ENCODE measurements around the gene ABCA13. TPM values are rescaled to one million over a fixed set of nuclear protein-coding genes. Genes with fewer than 3 reads are reported as not detected.

ABCA13 gene
- total RNA-seq, 2 donors from 2014 or later = not detected

GRCh38 chr7:48300301-48300700 is 129.0 kb downstream of the ABCA13 start:
- H3K4me1 Mint-ChIP-seq = no peaks in the 10 kb centered on the region
- no peaks in the 10 kb centered on the region for H3K9me3 ChIP-seq (ENCODE audit: control insufficient read depth, low read length, poor library complexity, severe bottlenecking)
- H3K27me3 Mint-ChIP-seq = peaks cover 33% of the 10 kb centered on the region
- no peak overlapping the region for H3K27ac Mint-ChIP-seq
- no peaks in the 10 kb centered on the region for H3K36me3 Mint-ChIP-seq (ENCODE audit: low read depth)
- ATAC-seq = no peak
- H3K4me3 Mint-ChIP-seq = no peak overlapping the region
- no peak for DNase-seq

DNA sequence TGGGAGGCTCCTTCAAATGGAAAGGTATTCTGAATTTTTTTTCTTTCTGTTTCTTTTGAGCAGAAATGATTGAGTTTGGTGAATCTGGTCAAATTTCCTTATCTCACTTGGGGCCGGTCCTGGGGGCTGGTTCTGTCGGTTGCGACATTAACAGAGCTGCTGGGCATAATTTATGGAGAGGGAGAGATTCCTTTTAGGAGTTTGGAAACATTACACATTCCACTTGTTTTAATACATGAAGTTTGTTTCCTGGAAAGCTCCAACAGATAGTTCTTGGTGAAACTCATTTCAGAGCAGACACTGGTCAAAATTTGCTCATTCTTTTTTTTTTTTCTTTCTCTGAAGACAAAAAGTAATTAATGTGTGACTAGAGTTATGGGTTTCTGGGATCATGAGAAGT is 129.9 kb downstream of the ABCA13 start:
- Mint-ChIP-seq H3K27ac (no peak overlapping the region), H3K36me3 (ENCODE audit: low read depth) (no peaks in the 10 kb centered on the region), H3K4me1 (no peaks in the 10 kb centered on the region), H3K4me3 (no peak overlapping the region), H3K27me3 (peaks cover 38% of the 10 kb centered on the region)
- ATAC-seq = no peak
- H3K9me3 ChIP-seq (ENCODE audit: control insufficient read depth, low read length, poor library complexity, severe bottlenecking) = no peaks in the 10 kb centered on the region
- DNase-seq = no peak

GRCh38 chr7:48304641-48305040 is 133.4 kb downstream of the ABCA13 start:
- Mint-ChIP-seq H3K27me3 (peaks cover 39% of the 10 kb centered on the region), H3K36me3 (ENCODE audit: low read depth) (no peaks in the 10 kb centered on the region), H3K4me3 (no peak overlapping the region), H3K27ac (no peak overlapping the region), H3K4me1 (no peaks in the 10 kb centered on the region)
- DNase-seq (no peak), ATAC-seq (no peak)
- no peaks in the 10 kb centered on the region for H3K9me3 ChIP-seq (ENCODE audit: control insufficient read depth, low read length, poor library complexity, severe bottlenecking)

DNA sequence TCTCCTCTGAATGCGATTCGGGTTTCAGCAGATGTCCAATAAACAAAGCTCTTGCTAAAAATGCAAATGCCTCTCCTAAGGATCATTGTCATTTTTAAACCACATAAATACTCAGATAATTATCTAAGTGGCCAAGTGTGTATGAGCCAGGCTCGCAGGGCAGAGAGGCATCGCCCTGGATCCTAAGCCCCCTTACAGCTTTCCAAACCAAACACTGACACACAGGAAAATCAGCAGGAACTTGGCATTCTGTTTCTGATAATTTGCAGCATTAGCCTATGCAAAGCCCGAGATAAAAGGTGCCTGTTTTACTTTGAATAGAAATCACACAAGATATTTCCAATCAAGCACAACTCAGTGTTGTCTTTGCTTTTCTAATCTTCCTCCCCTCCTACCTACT is 134.4 kb downstream of the ABCA13 start:
- H3K36me3 Mint-ChIP-seq (ENCODE audit: low read depth) = no peaks in the 10 kb centered on the region
- no peaks in the 10 kb centered on the region for H3K9me3 ChIP-seq (ENCODE audit: control insufficient read depth, low read length, poor library complexity, severe bottlenecking)
- H3K27ac Mint-ChIP-seq = no peak overlapping the region
- no peak overlapping the region for H3K4me3 Mint-ChIP-seq
- no peak for ATAC-seq
- no peak for DNase-seq
- H3K27me3 Mint-ChIP-seq = peaks cover 28% of the 10 kb centered on the region
- no peaks in the 10 kb centered on the region for H3K4me1 Mint-ChIP-seq

- no peaks in the 10 kb centered on the region for H3K36me3 Mint-ChIP-seq (ENCODE audit: low read depth)
- H3K27ac Mint-ChIP-seq = no peak overlapping the region
- DNase-seq = no peak
These were observed 135.9 kb downstream of the ABCA13 start for GRCh38 chr7:48307041-48307714.

GRCh38 chr7:48309720-48310119 is 138.5 kb downstream of the ABCA13 start:
- no peaks in the 10 kb centered on the region for H3K9me3 ChIP-seq (ENCODE audit: control insufficient read depth, low read length, poor library complexity, severe bottlenecking)
- no peak for DNase-seq
- Mint-ChIP-seq H3K27ac (no peak overlapping the region), H3K36me3 (ENCODE audit: low read depth) (no peaks in the 10 kb centered on the region), H3K27me3 (peaks cover 21% of the 10 kb centered on the region), H3K4me3 (no peak overlapping the region), H3K4me1 (no peaks in the 10 kb centered on the region)
- ATAC-seq = no peak

More at GRCh38 chr7:48307041-48307714, 135.9 kb downstream of the ABCA13 start:
- ATAC-seq = no peak
- H3K9me3 ChIP-seq (ENCODE audit: control insufficient read depth, low read length, poor library complexity, severe bottlenecking) = no peaks in the 10 kb centered on the region
- Mint-ChIP-seq H3K27me3 (peaks cover 28% of the 10 kb centered on the region), H3K4me3 (no peak overlapping the region), H3K4me1 (no peaks in the 10 kb centered on the region)

DNA sequence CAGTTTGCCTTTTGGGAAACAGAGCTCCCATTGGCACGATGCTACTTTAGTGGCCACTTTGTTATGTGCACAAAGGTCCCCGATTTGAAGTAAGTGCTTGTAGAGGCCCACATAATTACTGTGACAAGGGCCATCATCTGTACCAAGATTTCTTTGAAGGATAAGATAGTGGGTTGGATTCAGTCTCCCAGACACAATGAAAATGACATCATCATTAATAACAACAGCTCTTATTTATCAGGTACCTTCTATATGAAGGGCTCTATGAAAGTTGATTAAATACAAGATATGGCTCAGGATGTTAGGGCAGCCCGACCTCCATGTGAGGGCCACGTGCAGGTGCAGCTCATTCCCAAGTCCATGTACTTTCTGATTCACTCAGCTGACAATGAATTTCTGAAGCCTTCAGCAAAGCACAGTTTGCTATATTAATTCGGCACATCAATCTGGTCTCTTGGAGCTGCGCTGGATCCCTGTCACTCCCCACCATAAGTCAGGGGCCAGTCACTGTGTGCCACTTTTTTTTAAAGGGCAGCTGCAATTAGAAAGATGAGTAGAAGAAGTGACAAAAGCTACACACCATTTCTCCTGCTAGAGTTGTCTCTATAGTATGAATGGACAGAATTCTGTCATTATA is 140.3 kb downstream of the ABCA13 start:
- Mint-ChIP-seq H3K27me3 (peaks cover 7% of the 10 kb centered on the region), H3K4me1 (no peaks in the 10 kb centered on the region), H3K27ac (no peak overlapping the region), H3K36me3 (ENCODE audit: low read depth) (no peaks in the 10 kb centered on the region), H3K4me3 (no peak overlapping the region)
- no peaks in the 10 kb centered on the region for H3K9me3 ChIP-seq (ENCODE audit: control insufficient read depth, low read length, poor library complexity, severe bottlenecking)
- no peak for DNase-seq
- no peak for ATAC-seq

GRCh38 chr7:48312151-48312550 is 140.9 kb downstream of the ABCA13 start:
- Mint-ChIP-seq H3K27me3 (peaks cover 7% of the 10 kb centered on the region), H3K27ac (no peak overlapping the region), H3K4me1 (no peaks in the 10 kb centered on the region), H3K4me3 (no peak overlapping the region), H3K36me3 (ENCODE audit: low read depth) (no peaks in the 10 kb centered on the region)
- DNase-seq (no peak), ATAC-seq (no peak)
- H3K9me3 ChIP-seq (ENCODE audit: control insufficient read depth, low read length, poor library complexity, severe bottlenecking) = no peaks in the 10 kb centered on the region

DNA sequence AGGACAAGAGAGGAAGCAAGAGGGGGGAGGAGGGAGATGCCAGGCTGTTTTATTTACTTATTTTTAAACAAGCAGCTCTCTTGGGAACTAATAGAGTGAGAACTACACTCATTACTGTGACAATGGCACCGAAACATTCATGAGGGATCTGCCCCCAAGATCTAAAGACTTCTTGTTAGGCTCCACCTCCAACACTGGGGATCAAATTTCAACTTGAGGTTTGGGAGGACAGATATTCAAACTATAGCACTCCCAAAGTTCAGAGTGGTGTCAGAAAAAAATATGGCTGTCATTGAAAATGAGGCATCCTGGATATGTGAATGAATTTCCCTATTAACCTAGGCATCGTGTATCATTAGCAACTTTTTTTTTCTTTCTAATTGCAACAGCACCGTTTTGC is 145.5 kb downstream of the ABCA13 start:
- ATAC-seq = no peak
- Mint-ChIP-seq H3K27me3 (peaks cover 9% of the 10 kb centered on the region), H3K4me1 (no peaks in the 10 kb centered on the region), H3K36me3 (ENCODE audit: low read depth) (no peaks in the 10 kb centered on the region), H3K27ac (no peak overlapping the region), H3K4me3 (no peak overlapping the region)
- DNase-seq = no peak
- H3K9me3 ChIP-seq (ENCODE audit: control insufficient read depth, low read length, poor library complexity, severe bottlenecking) = no peaks in the 10 kb centered on the region

DNA sequence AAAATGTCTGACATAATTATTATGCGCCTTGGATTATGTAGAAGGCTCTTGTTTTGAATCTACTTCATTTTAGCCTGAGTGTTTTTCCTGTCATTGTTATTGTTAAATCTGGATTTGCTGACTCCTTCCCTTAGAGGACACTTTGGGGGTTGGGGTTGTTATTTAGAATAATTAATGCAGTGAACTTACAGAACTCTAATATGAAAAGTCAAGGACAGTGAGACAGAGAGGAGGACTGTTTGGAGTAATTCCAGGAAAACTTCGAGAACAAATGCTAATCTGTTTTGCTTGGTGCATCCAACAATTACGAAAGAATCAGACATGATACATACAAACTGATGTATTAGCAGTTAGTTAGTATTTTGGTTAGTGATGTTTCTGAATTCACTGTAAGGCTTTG is 146.1 kb downstream of the ABCA13 start:
- H3K4me1 Mint-ChIP-seq = no peaks in the 10 kb centered on the region
- ATAC-seq (no peak), DNase-seq (no peak)
- H3K9me3 ChIP-seq (ENCODE audit: control insufficient read depth, low read length, poor library complexity, severe bottlenecking) = no peaks in the 10 kb centered on the region
- no peaks in the 10 kb centered on the region for H3K36me3 Mint-ChIP-seq (ENCODE audit: low read depth)
- H3K27ac Mint-ChIP-seq = no peak overlapping the region
- peaks cover 7% of the 10 kb centered on the region for H3K27me3 Mint-ChIP-seq
- no peak overlapping the region for H3K4me3 Mint-ChIP-seq

- H3K9me3 ChIP-seq (ENCODE audit: control insufficient read depth, low read length, poor library complexity, severe bottlenecking) = peaks cover 3% of the 10 kb centered on the region
- H3K27ac Mint-ChIP-seq = no peak overlapping the region
- no peaks in the 10 kb centered on the region for H3K36me3 Mint-ChIP-seq (ENCODE audit: low read depth)
- H3K27me3 Mint-ChIP-seq = peaks cover 7% of the 10 kb centered on the region
- ATAC-seq (no peak), DNase-seq (no peak)
- H3K4me3 Mint-ChIP-seq = no peak overlapping the region
- no peaks in the 10 kb centered on the region for H3K4me1 Mint-ChIP-seq
These were observed 150.2 kb downstream of the ABCA13 start for GRCh38 chr7:48321319-48322010.

GRCh38 chr7:48337012-48337621 is 165.9 kb downstream of the ABCA13 start:
- H3K4me3 Mint-ChIP-seq = no peak overlapping the region
- H3K9me3 ChIP-seq (ENCODE audit: control insufficient read depth, low read length, poor library complexity, severe bottlenecking) = no peaks in the 10 kb centered on the region
- peaks cover 7% of the 10 kb centered on the region for H3K27me3 Mint-ChIP-seq
- no peaks in the 10 kb centered on the region for H3K4me1 Mint-ChIP-seq
- H3K27ac Mint-ChIP-seq = no peak overlapping the region
- no peak for DNase-seq
- no peaks in the 10 kb centered on the region for H3K36me3 Mint-ChIP-seq (ENCODE audit: low read depth)
- ATAC-seq = no peak

GRCh38 chr7:48337781-48338180 is 166.5 kb downstream of the ABCA13 start:
- Mint-ChIP-seq H3K4me1 (no peaks in the 10 kb centered on the region), H3K27ac (no peak overlapping the region), H3K4me3 (no peak overlapping the region), H3K36me3 (ENCODE audit: low read depth) (no peaks in the 10 kb centered on the region), H3K27me3 (peaks cover 7% of the 10 kb centered on the region)
- ATAC-seq = no peak
- no peak for DNase-seq
- no peaks in the 10 kb centered on the region for H3K9me3 ChIP-seq (ENCODE audit: control insufficient read depth, low read length, poor library complexity, severe bottlenecking)
